ENCODE results near the gene HIF1AN. TPM values are rescaled to one million over a fixed set of nuclear protein-coding genes. Genes with fewer than 3 reads are reported as not detected.

The HIF1AN gene
- total and polyA plus RNA-seq, 8 donors, result 6.3 to 21.8 (median 14.9) TPM

- H3K36me3 ChIP-seq, result no peaks in the 10 kb centered on the region
- no peak for FAIRE-seq
- no peak overlapping the region for H3K4me3 ChIP-seq
- H3K9me3 ChIP-seq, result no peaks in the 10 kb centered on the region
- ATAC-seq, result peak in 2 of 4 donors; percentile 57 to 73
- peaks cover 0 to 5% (median 0%) of the 10 kb centered on the region in 3 donors for H3K4me1 ChIP-seq
- H3K27me3 ChIP-seq, result no peaks in the 10 kb centered on the region
- 18 to 28% methylated on average over 1 of the region's 1 CpG for WGBS, 2 donors
- no peak for DNase-seq
- intact Hi-C loops (cut with DNase I), result no loop called here
- no peak overlapping the region for H3K27ac ChIP-seq
- TF ChIP-seq, protein P1, sequence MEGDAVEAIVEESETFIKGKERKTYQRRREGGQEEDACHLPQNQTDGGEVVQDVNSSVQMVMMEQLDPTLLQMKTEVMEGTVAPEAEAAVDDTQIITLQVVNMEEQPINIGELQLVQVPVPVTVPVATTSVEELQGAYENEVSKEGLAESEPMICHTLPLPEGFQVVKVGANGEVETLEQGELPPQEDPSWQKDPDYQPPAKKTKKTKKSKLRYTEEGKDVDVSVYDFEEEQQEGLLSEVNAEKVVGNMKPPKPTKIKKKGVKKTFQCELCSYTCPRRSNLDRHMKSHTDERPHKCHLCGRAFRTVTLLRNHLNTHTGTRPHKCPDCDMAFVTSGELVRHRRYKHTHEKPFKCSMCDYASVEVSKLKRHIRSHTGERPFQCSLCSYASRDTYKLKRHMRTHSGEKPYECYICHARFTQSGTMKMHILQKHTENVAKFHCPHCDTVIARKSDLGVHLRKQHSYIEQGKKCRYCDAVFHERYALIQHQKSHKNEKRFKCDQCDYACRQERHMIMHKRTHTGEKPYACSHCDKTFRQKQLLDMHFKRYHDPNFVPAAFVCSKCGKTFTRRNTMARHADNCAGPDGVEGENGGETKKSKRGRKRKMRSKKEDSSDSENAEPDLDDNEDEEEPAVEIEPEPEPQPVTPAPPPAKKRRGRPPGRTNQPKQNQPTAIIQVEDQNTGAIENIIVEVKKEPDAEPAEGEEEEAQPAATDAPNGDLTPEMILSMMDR (IDR thresholded peaks at IDR 0.05), result no peak
Measured at GRCh38 chr10:100607439-100607838, 71.7 kb downstream of the HIF1AN start.

Other genes starting within 250 kb of the HIF1AN start
- 10 to 100 TPM; 11.7 to 18.6 (median 13.4) TPM for gene BLOC1S2, start 249.3 kb upstream of the HIF1AN start, total RNA-seq
- 10 to 100 TPM; 14.0 to 30.4 TPM for gene BLOC1S2, start 249.3 kb upstream of the HIF1AN start, polyA plus RNA-seq
- gene PKD2L1, start 205.7 kb upstream of the HIF1AN start, total RNA-seq, result not detected
- gene PKD2L1, start 205.7 kb upstream of the HIF1AN start, polyA plus RNA-seq, result under 1 TPM; 0.11 to 0.54 TPM
- 10 to 100 TPM in 3 of 6 donors, 1 to 10 TPM in 3; 1.9 to 87.6 (median 9.7) TPM for gene SCD, start 188.7 kb upstream of the HIF1AN start, total RNA-seq
- 10 to 100 TPM; 10.9 to 30.1 TPM for gene SCD, start 188.7 kb upstream of the HIF1AN start, polyA plus RNA-seq
- under 1 TPM; 0.14 to 0.59 (median 0.36) TPM for gene WNT8B, start 72.9 kb upstream of the HIF1AN start, total RNA-seq
- gene WNT8B, start 72.9 kb upstream of the HIF1AN start, polyA plus RNA-seq, result under 1 TPM; 0.08 to 0.14 TPM
- gene SEC31B, start 16.1 kb upstream of the HIF1AN start, total RNA-seq, result 1 to 10 TPM; 1.8 to 4.2 (median 2.2) TPM
- gene SEC31B, start 16.1 kb upstream of the HIF1AN start, polyA plus RNA-seq, result 10 to 100 TPM in 1 of 2 donors, 1 to 10 TPM in 1; 7.1 to 14.4 TPM
- 10 to 100 TPM; 35.5 to 60.6 (median 48.5) TPM for gene NDUFB8, start 6.1 kb upstream of the HIF1AN start, total RNA-seq
- gene NDUFB8, start 6.1 kb upstream of the HIF1AN start, polyA plus RNA-seq, result 100 to 1,000 TPM; 121 to 156 TPM
- under 1 TPM; 0.18 to 0.42 (median 0.26) TPM for gene PAX2, start 209.6 kb downstream of the HIF1AN start, total RNA-seq
- under 1 TPM; 0.07 to 0.49 TPM for gene PAX2, start 209.6 kb downstream of the HIF1AN start, polyA plus RNA-seq

All from pancreas (tissue), 10 donors.